Cardiac muscle cell (in vitro differentiated cells and primary cell): ENCODE measurements around the gene RCSD1. TPM values are rescaled to one million over a fixed set of nuclear protein-coding genes. Genes with fewer than 3 reads are reported as not detected.

Source experiments
- DNase-seq, 2 donors: peaks; one replicate each; pipeline versions ENCODE4 v3.0.0 to v3.0.0-alpha.2; 2010 to 2017; ENCODE audit warnings: low read depth in 1 of 2, low spot score in 1 of 2
- H3K27ac ChIP-seq: fragments of 200-600 bp; sonication (generic); 2 replicates; pipeline ENCODE4 v1.5.1; 2016
- H3K27me3 ChIP-seq: fragments of 200-600 bp; sonication (generic); 2 replicates; pipeline ENCODE4 v1.6.0; 2016; ENCODE audit warnings: control low read depth
- H3K36me3 ChIP-seq: fragments of 200-600 bp; sonication (generic); 2 replicates; pipeline ENCODE4 v1.5.1; 2016; ENCODE audit warnings: control low read depth
- H3K4me1 ChIP-seq: fragments of 200-600 bp; sonication (generic); 2 replicates; pipeline ENCODE4 v1.8.1; 2017; ENCODE audit warnings: low read depth, mild to moderate bottlenecking, mixed run types
- H3K4me3 ChIP-seq: fragments of 200-600 bp; sonication (generic); 2 replicates; pipeline ENCODE4 v1.5.1; 2016; ENCODE audit warnings: mild to moderate bottlenecking
- H3K9me3 ChIP-seq: fragments of 200-600 bp; sonication (generic); 2 replicates; pipeline ENCODE4 v1.5.1; 2017; ENCODE audit warnings: low read depth, mild to moderate bottlenecking, control low read depth
- polyA plus RNA-seq: library from polyadenylated mRNA; unstranded; fragments of >200 nt; fragmentation: Nextera tagmentation; extraction: Ambion mirVana; gene quantifications from 2 replicates; pipeline ENCODE4 v1.2.1, GENCODE V29; 2016
- total RNA-seq: library from RNA; depleted of rRNA; stranded (reverse); fragments of >200 nt; gene quantifications from 2 replicates; pipeline ENCODE4 v1.2.3, GENCODE V29; 2016
- TF ChIP-seq, protein P1 (sequence below): IDR thresholded peaks from 2 replicates; pipeline ENCODE4 v1.5.1; 2012; ENCODE audit warnings: low read depth, mild to moderate bottlenecking, low read length

The RCSD1 gene
- total and polyA plus RNA-seq, 2 experiments from 2014 or later, result 77.3 to 317 TPM

DNA sequence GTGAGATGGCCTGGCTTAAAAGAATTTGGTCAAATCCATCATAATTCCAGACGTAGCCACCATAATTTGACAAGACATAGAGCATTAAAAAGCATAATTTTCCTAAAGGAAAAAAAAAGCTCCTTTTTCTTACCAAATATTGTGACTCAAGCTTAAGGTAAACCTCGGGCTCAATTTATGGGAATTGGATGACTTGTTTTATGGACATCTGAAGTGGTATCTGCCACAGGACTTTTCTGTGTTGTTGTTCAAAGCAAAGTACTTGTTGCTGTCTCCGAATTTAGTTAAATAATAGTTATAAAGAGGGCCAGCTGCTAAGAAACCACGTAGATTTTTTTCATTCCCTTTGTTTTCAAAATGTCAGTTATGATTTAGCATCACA is 92.8 kb downstream of the RCSD1 start:
- no peaks in the 10 kb centered on the region for H3K36me3 ChIP-seq
- TF ChIP-seq, protein P1, sequence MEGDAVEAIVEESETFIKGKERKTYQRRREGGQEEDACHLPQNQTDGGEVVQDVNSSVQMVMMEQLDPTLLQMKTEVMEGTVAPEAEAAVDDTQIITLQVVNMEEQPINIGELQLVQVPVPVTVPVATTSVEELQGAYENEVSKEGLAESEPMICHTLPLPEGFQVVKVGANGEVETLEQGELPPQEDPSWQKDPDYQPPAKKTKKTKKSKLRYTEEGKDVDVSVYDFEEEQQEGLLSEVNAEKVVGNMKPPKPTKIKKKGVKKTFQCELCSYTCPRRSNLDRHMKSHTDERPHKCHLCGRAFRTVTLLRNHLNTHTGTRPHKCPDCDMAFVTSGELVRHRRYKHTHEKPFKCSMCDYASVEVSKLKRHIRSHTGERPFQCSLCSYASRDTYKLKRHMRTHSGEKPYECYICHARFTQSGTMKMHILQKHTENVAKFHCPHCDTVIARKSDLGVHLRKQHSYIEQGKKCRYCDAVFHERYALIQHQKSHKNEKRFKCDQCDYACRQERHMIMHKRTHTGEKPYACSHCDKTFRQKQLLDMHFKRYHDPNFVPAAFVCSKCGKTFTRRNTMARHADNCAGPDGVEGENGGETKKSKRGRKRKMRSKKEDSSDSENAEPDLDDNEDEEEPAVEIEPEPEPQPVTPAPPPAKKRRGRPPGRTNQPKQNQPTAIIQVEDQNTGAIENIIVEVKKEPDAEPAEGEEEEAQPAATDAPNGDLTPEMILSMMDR, result no peak

DNA sequence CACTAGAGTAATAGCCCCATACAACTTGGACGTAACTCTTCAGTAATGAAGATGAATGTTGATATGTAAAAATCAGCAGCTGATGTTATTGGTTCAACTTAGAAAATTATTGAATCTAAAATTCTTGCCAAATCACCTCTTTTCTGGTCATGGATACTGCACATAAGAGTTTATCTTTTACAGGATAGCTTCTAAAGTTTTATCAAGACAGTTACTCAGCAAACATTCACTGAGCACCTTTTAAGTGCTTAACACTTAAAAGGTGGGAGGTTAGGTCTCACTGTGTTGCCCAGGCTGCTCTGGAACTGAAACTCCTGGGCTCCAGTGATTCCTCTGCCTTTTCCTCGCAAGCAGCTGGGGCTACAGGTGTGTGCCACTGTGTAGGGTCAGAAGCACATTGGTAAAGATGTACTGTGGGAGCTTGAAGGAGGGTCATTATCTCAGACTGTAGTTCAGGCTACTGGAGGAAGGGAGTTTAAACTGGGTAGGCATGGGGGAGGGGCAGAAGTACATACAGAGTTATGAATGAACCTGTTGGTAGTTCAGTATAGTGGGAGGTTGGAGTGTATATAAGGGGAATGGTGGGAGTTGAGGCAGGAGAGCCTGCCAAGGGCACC is 93.8 kb downstream of the RCSD1 start:
- DNase-seq, result no peak
- H3K36me3 ChIP-seq, result no peaks in the 10 kb centered on the region
- TF ChIP-seq, protein P1, result no peak
- no peaks in the 10 kb centered on the region for H3K27me3 ChIP-seq
- no peaks in the 10 kb centered on the region for H3K9me3 ChIP-seq
- peaks cover 29% of the 10 kb centered on the region for H3K4me1 ChIP-seq
- peak overlapping the region; percentile 77 for H3K4me3 ChIP-seq
- no peak overlapping the region for H3K27ac ChIP-seq

More for the DNA sequence above, 92.8 kb downstream of the RCSD1 start:
- no peak for DNase-seq
- Histone ChIP-seq H3K4me1 (peaks cover 29% of the 10 kb centered on the region), H3K4me3 (peak overlapping the region; percentile 77), H3K9me3 (no peaks in the 10 kb centered on the region), H3K27me3 (no peaks in the 10 kb centered on the region), H3K27ac (peak overlapping the region; percentile 82)

- Histone ChIP-seq H3K9me3 (no peaks in the 10 kb centered on the region), H3K36me3 (no peaks in the 10 kb centered on the region), H3K4me1 (peaks cover 26% of the 10 kb centered on the region), H3K27me3 (no peaks in the 10 kb centered on the region), H3K27ac (no peak overlapping the region), H3K4me3 (no peak overlapping the region)
- TF ChIP-seq, protein P1, result no peak
- DNase-seq, result no peak
Observed at GRCh38 chr1:167726008-167726407, 96.0 kb downstream of the RCSD1 start.

GRCh38 chr1:167728818-167729410 is 98.9 kb downstream of the RCSD1 start:
- peak in 1 of 2 donors; percentile 43 for DNase-seq
- Histone ChIP-seq H3K4me3 (no peak overlapping the region), H3K9me3 (no peaks in the 10 kb centered on the region), H3K27ac (no peak overlapping the region), H3K4me1 (peaks cover 8% of the 10 kb centered on the region), H3K27me3 (no peaks in the 10 kb centered on the region), H3K36me3 (no peaks in the 10 kb centered on the region)
- TF ChIP-seq, protein P1, result no peak

- H3K4me1 ChIP-seq, result peaks cover 2% of the 10 kb centered on the region
- no peak overlapping the region for H3K27ac ChIP-seq
- no peak for DNase-seq
- no peaks in the 10 kb centered on the region for H3K9me3 ChIP-seq
- H3K4me3 ChIP-seq, result no peak overlapping the region
- no peaks in the 10 kb centered on the region for H3K36me3 ChIP-seq
- no peaks in the 10 kb centered on the region for H3K27me3 ChIP-seq
- TF ChIP-seq, protein P1, result no peak
Observed at GRCh38 chr1:167734227-167734626, 104.2 kb downstream of the RCSD1 start.
